ENCODE data around the gene TTLL3.
"Not testable (repeated sequence)": the region's sequence is repeated elsewhere in the genome, so short reads cannot be mapped to it uniquely, and the experiment has no call there.

The TTLL3 gene, protein sequence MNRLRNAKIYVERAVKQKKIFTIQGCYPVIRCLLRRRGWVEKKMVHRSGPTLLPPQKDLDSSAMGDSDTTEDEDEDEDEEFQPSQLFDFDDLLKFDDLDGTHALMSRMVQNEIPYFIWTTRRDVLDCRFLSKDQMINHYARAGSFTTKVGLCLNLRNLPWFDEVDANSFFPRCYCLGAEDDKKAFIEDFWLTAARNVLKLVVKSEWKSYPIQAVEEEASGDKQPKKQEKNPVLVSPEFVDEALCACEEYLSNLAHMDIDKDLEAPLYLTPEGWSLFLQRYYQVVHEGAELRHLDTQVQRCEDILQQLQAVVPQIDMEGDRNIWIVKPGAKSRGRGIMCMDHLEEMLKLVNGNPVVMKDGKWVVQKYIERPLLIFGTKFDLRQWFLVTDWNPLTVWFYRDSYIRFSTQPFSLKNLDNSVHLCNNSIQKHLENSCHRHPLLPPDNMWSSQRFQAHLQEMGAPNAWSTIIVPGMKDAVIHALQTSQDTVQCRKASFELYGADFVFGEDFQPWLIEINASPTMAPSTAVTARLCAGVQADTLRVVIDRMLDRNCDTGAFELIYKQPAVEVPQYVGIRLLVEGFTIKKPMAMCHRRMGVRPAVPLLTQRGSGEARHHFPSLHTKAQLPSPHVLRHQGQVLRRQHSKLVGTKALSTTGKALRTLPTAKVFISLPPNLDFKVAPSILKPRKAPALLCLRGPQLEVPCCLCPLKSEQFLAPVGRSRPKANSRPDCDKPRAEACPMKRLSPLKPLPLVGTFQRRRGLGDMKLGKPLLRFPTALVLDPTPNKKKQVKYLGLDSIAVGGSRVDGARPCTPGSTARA

DNA sequence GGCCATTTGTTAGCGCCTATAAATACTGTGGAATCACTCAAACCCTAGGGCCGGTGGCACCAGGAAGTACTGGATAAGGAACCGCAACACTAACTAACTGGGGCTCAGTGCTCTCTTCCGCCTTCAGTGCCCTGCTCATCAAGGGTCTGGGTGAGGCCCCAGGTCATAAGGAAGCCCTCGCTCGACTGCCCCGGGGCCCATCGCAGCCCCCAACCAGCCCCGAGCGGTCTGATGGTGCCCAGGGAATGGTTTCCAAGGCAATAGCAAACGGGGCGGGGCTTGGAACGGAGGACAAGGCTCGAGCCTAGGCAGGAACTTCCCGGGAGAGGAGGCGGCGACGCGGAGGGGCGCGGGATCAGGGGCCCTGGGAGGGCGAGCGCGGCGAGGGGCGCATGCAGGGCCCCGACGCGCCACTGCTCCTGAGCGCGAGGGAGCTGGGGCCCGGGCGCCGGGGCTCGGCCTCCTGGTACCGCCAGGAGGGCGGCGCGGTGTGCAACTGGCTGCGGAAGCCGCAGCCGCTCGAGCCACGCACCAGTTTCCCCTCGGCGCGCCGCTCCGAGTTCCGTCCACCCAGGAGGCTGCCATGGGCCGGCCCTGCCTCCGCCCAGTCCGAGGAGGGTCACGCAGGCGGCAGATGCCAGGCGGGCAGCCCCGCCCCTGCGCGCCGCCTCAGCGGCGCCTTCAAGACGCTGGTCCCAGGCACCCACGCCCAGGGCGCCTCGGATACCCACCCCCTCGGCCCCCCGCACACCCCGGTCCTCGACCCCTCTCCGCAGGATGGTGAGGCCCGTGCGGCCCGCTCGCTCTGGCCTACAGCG, at the start of gene TTLL3:
Gene TTLL3, plus strand, starts transcription at position 648 of the 818 bp plus-strand sequence. CDS start 400 bp downstream, outside the sequence.
- FAIRE-seq (no peak), DNase-seq (ENCODE audit: extremely low spot score, insufficient read length, low read depth) (no peak)

DNA sequence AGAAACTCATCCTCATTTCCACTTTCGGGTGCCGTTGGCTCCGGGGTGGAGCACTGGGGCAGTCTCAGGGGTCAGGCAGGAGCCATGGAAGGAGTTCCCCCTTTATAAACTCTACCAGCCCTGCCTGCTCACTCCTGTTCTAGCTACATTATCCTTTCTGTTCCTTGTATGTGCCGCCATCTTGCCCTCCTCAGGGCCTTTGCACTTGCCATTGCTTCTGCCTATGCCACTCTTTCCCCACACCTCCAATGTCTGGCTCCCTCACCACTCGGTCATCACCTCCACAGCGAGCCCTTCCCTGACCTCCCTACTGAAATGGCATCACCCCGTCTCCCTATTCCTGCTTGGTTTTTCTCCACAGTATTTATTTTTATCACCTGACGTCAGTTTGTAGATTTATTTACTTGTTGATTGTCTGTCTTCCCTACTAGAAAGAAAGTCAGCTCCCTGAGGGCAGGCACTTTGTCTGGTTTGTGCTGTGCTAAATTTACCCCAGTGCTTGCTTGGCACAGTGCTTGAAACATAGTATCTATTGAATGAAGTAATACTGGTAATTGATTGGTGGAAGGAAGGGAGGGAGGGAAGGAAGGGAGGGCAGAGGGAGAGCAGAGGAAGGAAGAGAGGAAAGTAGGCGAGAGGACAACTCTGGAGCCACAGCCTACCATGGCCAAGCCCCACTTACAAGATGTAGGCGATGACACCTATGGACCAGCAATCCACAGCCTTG, 49.1 kb upstream of the TTLL3 start:
- no peak for FAIRE-seq
- no peak for DNase-seq (ENCODE audit: extremely low spot score, insufficient read length, low read depth)

DNA sequence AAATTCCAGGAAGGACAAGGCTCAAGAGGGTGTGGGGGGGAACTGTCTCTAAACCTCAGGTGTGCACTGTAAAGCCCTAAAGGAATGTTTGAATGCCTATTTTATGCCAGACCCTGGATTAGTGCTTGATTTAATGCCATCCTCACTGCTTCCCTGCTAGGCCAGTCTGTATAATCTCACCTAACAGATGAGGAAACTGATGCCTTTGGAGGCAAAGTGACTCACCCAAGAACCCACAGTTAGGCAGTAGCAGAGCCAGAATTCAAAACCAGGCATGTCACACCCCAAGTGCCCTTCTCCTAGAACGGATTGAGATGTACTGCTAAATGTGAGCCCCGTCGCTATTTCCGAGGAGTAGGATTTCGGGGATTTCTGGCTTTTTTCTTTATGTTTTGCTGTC, 48.1 kb upstream of the TTLL3 start:
- FAIRE-seq = no peak
- no peak for DNase-seq (ENCODE audit: extremely low spot score, insufficient read length, low read depth)

DNA sequence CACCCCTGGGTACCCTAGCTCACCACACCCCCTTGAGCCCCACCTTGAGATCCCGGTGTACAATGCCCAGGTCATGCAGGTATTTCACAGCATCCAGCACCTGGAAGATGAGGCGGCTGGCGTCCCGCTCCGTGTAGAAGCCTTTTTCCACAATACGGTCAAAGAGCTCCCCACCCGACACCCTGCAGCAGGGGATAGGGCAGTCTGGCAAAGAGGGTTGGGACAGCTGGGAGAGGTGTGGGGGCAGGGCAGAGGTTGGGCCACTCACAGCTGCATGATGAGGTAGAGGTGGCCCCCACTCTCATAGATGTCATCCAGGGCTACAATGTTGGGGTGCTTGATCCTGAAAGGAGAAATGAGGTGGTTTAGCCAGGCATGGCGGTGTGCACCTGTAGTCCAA, 47.2 kb upstream of the TTLL3 start:
- DNase-seq (ENCODE audit: extremely low spot score, insufficient read length, low read depth) (no peak), FAIRE-seq (no peak)

DNA sequence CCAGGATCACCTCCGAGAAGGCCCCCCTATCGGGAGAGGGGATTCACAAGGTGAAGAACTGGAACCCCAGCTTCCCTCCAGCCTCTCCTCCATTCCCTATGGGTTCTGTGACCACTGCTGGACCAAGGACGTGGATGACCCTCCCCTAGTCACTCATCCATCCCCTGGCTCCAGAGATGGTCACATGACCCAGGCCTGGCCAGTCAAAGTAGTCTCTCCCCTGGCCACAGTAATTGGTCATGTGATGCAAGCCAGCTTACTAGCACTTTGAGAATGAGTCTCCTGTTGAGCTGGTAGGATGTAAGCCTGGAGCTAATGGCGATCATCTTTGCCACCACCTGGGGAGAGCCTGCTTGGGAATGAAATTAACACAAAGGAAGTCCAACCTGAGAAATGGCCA, 44.2 kb upstream of the TTLL3 start:
- FAIRE-seq = no peak
- no peak for DNase-seq (ENCODE audit: extremely low spot score, insufficient read length, low read depth)

DNA sequence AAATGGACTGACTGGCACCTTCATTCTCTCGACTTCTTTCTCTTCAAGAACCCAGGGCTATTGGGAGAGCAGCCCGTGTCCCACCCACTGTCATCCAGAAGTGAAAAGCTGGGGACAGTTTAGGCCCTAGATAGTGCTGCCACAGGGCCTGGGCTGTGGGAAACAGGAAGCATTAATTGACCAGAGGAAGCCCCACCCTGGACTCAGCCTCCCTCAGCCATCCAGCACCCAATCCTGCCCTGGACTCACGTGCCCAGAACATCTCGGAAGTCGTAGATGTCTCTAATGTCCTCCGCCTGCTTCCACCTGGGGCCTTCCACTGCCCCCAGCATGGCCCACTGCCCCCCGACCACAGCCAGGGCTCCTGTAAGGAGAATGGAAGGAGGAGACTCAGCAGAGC, 42.6 kb upstream of the TTLL3 start:
- DNase-seq (ENCODE audit: extremely low spot score, insufficient read length, low read depth) (no peak), FAIRE-seq (no peak)

DNA sequence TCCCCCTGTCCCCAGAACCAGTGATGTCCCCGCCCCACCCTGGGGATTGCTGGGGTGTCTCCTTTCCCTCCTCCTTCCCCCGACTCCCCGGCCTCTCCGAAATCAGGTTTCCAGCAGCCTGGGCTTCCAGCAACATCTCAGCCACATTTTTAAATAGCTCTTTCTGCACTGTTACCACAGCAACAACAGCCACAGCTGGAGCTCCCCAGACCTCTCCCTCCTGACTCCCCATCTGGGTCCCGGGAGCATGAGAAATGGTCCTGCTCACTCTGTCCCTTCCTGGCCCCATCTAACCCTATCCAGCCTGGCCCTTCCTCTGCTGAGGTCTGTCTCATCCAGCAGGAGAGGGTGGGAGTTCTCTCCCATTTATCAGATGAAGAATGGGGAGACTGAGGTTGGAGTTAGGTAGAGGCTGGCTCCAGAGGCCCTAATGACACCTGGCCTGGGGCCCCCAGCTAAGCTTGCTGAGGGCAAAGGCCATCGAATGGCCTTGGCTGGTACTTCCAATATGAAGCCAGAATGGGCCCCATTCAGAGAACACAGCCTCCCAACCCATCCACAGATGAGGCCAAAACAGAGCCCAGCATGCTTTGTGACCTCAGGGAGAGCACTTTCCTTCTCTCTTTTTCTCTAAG, 41.8 kb upstream of the TTLL3 start:
- FAIRE-seq (no peak), DNase-seq (ENCODE audit: extremely low spot score, insufficient read length, low read depth) (no peak)

DNA sequence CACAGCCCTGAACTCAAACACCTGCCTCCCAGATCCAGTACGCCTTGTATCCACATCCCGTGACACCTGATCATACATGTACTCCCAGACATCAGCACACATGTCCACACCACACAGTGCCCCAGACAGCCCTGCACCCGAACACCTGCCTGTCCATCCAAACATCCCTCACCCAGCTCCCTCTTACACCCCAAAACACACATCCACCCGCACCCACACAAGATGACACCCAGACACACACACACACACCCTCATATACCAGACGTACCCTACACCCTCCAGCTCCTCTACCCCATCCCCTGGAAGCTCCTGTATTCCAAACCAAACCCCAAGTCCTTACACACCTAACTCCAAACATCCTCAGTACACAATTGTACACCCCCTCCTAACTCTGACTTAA, 41.0 kb upstream of the TTLL3 start:
- DNase-seq (ENCODE audit: extremely low spot score, insufficient read length, low read depth) (no peak), FAIRE-seq (no peak)

DNA sequence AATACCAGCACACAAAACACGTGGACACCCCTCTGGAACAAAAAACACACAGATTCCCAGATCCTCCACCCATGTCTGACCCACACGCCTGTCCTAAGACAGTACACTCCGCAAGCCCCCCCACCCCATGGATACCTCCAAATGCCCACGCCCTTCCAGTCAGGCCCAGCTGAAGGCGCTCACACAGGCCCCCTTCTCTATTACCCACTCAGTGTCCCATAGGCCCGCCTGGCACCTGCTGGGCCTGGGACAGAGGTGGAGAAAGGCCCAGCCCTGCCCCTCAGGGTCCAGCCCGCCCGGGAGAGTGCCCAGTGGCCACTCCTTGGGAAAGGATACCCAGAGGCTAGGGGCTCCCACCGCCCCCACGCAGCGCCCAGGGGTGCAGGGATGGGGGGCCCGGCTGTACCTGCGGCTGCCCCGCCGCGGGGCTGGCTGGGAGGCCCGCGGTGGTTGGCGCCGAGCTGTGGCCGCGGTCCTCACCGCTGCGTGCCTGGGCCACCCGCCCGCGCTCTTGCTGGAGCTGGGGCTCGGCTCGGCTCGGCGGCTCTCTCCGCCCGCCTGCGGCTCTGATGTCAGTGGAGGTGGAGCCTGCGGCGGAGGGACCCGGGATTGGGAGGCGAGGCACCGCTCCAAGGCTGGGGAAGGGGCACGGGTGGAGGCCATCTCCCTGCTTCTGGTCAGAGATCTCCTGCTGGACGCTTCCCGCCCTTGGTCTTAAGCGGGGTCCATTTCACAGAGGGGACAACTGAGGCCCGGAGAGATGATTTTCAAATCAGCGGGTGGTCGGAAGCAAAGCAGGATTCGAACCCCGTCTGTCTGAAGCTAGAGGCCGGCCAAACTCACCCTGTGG, 40.4 kb upstream of the TTLL3 start, which contains the start of gene CAMK1:
Gene CAMK1, minus strand, starts transcription at position 522 of the 850 bp plus-strand sequence. CDS start 2,198 bp downstream, outside the sequence.
- peak; percentile 33 for DNase-seq (ENCODE audit: extremely low spot score, insufficient read length, low read depth)
- FAIRE-seq = no peak

DNA sequence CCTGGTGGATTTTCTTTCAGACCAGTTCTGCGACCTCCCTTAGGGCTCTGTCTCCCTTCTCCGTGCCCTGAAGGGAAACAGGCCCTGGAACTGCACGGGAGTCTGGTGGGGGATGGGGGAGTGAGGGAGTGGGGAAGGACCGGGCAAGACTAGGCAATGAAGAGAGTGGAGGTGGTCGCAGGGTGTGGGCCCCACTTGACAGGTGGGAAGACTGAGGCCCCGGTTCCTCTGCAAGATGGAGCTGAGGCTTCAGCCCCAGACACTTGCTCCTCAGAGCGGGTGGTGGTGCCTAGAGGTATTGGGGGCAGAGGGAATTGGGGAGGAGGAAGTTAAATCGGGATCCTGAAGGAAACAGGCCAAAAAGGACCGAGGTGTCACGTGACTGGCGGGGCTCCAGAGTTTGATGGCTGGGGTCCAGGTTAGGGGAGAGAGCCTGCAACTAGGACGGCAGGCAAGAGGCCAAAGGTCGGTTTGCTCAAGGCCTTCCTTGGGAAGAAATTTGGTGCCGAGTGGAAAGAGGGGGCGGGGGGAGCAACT, 39.7 kb upstream of the TTLL3 start:
- no peak for FAIRE-seq
- DNase-seq (ENCODE audit: extremely low spot score, insufficient read length, low read depth) = no peak

DNA sequence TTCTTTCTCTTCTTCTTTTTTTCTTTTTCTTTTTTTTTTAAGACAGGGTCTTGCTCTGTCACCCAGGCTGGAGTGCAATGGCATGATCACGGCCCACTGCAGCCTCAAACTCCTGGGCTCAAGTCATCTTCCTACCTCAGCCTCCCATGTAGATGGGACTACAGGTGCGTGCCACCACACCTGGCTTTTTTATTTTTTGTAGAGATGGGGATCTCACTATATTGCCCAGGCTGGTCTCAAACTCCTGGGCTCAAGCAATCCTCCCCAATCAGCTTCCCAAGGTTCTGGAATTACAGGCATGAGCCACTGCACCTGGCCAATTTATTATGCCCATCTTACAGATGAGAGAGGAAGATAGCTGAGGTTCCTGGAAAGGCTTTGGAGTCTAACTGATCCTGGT, 39.1 kb upstream of the TTLL3 start:
- not testable (repeated sequence) for FAIRE-seq; DNase-seq (ENCODE audit: extremely low spot score, insufficient read length, low read depth)

DNA sequence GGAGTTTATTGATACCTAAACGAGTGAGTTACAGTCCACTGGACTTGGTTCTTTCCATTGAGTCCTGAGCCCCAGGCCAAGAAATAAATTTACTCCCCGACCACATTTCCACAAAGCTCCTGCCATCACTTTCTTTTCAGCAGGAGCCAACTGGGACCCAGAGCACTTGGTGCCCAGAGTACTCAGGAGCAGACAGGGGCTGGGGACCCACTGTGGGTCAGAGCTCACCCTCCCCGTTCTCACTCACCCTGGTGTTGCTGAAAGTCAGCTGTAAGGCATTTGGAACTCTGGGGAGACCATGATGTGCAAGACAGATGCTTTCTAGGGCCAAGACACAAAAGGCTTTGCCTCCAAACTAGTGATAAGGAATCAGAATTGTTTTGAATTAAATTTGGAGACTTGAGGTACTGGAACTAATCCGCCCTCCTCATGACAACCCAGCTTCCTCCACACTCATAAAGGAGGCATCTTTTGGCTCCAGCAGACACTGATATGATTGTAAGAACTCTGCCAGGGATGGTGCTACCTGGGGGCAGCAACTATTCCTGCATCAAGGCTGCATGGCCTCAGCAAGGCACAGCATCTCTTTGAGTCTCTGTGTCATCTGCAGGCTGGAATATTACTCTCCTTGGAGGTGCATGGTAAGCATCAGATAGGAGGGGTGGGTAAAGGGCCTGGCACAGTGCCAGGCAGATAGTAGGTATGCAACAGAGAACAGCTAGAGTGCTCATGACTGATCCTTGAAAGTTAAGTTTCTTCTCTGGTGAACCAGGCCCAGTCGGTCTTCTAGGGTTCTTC, 33.0 kb upstream of the TTLL3 start:
- FAIRE-seq = no peak
- DNase-seq (ENCODE audit: extremely low spot score, insufficient read length, low read depth) = no peak

DNA sequence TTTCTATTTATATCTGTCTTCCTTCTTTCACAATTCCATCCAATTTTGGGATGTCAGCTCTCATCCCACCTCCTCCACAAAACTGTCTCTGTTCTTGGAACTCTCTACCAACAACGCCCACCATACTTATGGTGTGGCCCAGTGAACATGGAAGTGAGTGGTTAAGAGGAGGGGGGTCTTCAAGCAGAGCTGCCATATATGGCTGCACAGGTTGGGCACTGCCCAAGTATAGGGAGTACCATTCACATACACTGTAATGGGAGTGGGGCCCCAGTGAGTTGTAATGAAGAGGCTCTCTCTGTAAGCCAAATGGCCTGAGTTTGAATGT, 32.4 kb upstream of the TTLL3 start:
- no peak for FAIRE-seq
- no peak for DNase-seq (ENCODE audit: extremely low spot score, insufficient read length, low read depth)

DNA sequence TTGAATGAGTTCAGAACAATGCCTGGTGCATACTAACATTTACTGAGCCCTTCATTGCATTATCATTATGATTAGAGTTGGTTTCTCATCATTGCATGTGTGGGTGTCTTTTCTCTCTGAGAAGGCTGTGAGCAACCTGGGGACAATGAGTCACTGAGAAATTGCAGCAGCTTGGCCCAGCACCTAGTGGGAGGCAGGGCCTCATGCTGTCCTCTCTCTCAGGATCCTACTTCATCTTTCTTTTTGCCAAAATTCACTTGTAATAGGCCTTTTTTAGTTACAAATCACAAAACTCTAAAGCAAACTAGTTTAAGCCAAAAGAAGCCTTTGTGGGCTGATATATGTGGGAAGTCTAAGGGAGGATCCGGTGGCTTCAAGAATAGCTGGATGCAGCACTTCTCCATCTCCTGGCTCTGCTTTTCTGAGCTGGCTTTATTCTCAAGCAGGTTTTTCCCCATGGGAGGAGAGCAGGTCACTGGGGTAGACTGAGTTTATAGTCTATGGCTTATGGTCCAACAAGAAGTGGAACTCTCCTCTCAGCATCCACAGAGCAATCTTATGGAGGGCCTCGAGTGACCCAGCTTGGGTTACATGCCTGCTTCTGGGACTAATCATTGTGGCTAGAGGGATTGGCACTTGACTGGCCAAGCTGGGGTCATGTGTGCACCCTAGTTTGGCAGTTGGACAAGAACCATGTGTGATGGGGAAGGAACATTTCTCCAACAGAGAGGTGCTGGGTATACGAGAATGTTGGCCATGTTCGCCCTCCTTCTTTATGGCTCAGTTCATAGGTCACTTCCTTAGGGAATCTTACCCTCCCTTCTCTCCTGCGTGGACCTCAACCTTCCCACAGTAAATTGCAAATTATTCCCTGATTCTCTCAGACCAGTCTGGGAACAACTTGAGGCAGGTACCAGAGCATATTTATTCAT, 31.7 kb upstream of the TTLL3 start:
- FAIRE-seq (no peak), DNase-seq (ENCODE audit: extremely low spot score, insufficient read length, low read depth) (no peak)

DNA sequence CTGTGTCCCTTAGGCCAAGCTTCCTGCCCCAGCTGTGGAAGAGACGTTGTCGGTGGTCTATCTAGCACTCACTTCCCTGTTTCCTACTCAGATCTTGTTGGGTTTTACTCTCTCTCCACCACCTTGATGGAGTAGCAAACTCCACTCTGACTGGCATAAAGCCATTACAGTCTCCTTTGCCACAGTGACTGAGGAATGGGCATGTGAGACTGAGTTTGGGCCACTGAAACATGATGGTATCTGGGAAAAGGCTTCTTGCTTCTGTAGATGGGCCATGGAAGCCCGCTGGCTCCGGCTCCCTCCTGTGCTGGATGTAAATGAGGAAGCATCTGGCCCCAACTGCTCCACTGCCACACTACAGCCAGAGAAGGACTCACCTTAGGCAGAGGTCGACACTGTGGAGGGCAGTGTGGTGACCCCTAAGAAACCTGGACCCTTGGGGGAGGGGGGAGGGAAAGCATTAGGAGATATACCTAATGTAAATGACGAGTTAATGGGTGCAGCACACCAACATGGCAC, 30.9 kb upstream of the TTLL3 start:
- DNase-seq (ENCODE audit: extremely low spot score, insufficient read length, low read depth) = no peak
- FAIRE-seq = no peak

Data from GM18507 (cell line).